ENCODE data around the gene ZNF483. TPM values are rescaled to one million over a fixed set of nuclear protein-coding genes. Genes with fewer than 3 reads are reported as not detected.

Gene ZNF483
- total and polyA plus RNA-seq, 9 of the 15 experiments (the other 6 are each of a cell fraction or from before 2014, with no cell fraction given): 0.04 to 1.0 (median 0.38) TPM

DNA sequence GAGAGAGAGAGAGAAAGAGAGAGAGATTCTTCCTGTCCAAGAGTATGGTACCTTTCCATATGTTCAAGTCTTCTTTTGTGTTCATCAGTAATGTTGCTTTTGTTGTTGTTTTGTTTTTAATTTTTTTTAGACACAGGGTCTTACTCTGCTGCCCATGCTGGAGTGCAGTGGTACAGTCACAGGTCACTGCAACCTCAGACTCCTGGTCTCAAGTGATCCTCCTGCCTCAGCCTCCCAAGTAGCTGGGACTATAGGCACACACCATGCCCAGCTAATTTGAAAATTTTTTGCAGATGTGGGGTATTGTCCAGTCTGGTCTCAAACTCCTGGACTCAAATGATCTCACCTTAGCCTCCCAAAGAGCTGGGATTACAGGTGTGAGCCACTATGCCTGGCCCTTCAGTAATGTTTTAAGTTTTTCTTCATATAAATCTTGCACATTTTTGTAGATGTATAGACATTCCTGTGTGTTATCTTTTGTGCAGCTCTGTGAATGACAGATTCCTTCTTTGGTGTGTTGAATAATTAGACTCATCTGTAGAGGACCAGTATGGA lies 36.3 kb downstream of the ZNF483 start:
- no peaks in the 10 kb centered on the region for H3K9me1 ChIP-seq (ENCODE audit: control insufficient read depth, insufficient read depth, low read length)
- H3K4me3 ChIP-seq: no peak overlapping the region
- DNase-seq (ENCODE audit: extremely low read depth in 1 of 4, low spot score in 3 of 4): no peak
- no peaks in the 10 kb centered on the region for H4K20me1 ChIP-seq (replicated peaks; ENCODE audit: control insufficient read depth, insufficient read depth, low read length)
- BruUV-seq (replicated peaks): no TSS peak
- H2AFZ ChIP-seq (ENCODE audit: low read depth, low read length): no peak overlapping the region
- H3K27me3 ChIP-seq (ENCODE audit: control insufficient read depth in 2 of 2, insufficient read depth in 2 of 2, low read length in 2 of 2): peaks cover 0 to 8% of the 10 kb centered on the region in 2 experiments; a peak in 1 of 5 replicates
- no peaks in the 10 kb centered on the region for H3K79me2 ChIP-seq (ENCODE audit: control insufficient read depth, insufficient read depth, low read length)
- in situ Hi-C loops (cut with MboI) (no loop called here), intact Hi-C loops (cut with micrococcal nuclease) (no loop called here)
- no peak overlapping the region for H3K27ac ChIP-seq (ENCODE audit: extremely low read depth, low read depth, low read length)
- H3K4me2 ChIP-seq (ENCODE audit: insufficient read depth, low read length): no peak overlapping the region
- no peaks in the 10 kb centered on the region for H3K9me3 ChIP-seq (replicated peaks; ENCODE audit: control insufficient read depth, insufficient read depth, low read depth, low read length)
- no peak for FAIRE-seq
- ATAC-seq: no peak
- CTCF ChIA-PET (ENCODE audit: low intra/inter-chr PET ratio): no interaction called here
- no peak overlapping the region for H3K9ac ChIP-seq (ENCODE audit: insufficient read depth in 1 of 2, low read depth in 2 of 2, low read length in 2 of 2)
- no peak for TF ChIP-seq CREB3L1 (IDR thresholded peaks at IDR 0.05; ENCODE audit: borderline replicate concordance, low read depth)
- no peak for TF ChIP-seq TGIF2 (CRISPR knock-in tag; IDR thresholded peaks at IDR 0.05)
- no peak for TF ChIP-seq ZNF143 (CRISPR knock-in tag; IDR thresholded peaks at IDR 0.05)
- TF ChIP-seq, protein P1, sequence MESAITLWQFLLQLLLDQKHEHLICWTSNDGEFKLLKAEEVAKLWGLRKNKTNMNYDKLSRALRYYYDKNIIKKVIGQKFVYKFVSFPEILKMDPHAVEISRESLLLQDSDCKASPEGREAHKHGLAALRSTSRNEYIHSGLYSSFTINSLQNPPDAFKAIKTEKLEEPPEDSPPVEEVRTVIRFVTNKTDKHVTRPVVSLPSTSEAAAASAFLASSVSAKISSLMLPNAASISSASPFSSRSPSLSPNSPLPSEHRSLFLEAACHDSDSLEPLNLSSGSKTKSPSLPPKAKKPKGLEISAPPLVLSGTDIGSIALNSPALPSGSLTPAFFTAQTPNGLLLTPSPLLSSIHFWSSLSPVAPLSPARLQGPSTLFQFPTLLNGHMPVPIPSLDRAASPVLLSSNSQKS (CRISPR knock-in tag; IDR thresholded peaks at IDR 0.05): no peak
- H3K36me3 ChIP-seq (ENCODE audit: control insufficient read depth, insufficient read depth, low read length): no peaks in the 10 kb centered on the region
- no peaks in the 10 kb centered on the region for H3K4me1 ChIP-seq (replicated peaks in 1 of 2; ENCODE audit: control insufficient read depth in 2 of 2, insufficient read depth in 2 of 2, low read length in 2 of 2)
- POLR2A ChIA-PET: interaction anchor here (1.3 kb wide), 1 partner anchor 15 kb away, joined by 4 read pairs; no protein-coding TSS in a partner anchor

Data from K562 (cell line).